HG02678 (cell line): ENCODE data around the gene MED8.
A peak's percentile ranks its signal among the peaks of the same experiment; 100 is the strongest.
"Not testable (repeated sequence)": the region's sequence is repeated elsewhere in the genome, so short reads cannot be mapped to it uniquely, and the experiment has no call there.

Experiments
- ATAC-seq: cut with Tn5 transposase; IDR thresholded peaks from one replicate; pipeline ENCODE4 v1.9.1; 2021; ENCODE audit warnings: mild to moderate bottlenecking, moderate library complexity; ENCODE audit not compliant: unreplicated experiment

The MED8 gene

DNA sequence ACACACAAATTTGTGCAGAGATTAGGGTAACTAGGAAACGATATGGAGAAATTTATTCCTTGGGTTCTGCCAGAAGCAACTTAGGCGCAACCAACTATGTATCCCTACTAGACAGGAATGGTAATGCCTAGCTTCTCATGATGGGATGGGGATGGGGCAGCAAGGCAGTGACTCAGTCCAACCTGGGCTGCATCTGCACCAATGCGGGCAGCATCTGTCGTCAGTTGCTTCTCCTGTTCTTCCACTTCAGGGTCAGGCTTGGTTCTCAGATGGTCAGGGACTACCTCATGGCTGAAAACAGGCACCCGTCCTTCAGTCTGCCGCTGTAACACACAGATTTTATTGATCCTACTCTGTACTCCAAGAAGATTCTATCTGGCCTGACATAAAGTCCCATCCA is 2.9 kb downstream of the MED8 start:
- no peak for ATAC-seq

- no peak for ATAC-seq
Observed at GRCh38 chr1:43383449-43383848, 6.2 kb downstream of the MED8 start.

DNA sequence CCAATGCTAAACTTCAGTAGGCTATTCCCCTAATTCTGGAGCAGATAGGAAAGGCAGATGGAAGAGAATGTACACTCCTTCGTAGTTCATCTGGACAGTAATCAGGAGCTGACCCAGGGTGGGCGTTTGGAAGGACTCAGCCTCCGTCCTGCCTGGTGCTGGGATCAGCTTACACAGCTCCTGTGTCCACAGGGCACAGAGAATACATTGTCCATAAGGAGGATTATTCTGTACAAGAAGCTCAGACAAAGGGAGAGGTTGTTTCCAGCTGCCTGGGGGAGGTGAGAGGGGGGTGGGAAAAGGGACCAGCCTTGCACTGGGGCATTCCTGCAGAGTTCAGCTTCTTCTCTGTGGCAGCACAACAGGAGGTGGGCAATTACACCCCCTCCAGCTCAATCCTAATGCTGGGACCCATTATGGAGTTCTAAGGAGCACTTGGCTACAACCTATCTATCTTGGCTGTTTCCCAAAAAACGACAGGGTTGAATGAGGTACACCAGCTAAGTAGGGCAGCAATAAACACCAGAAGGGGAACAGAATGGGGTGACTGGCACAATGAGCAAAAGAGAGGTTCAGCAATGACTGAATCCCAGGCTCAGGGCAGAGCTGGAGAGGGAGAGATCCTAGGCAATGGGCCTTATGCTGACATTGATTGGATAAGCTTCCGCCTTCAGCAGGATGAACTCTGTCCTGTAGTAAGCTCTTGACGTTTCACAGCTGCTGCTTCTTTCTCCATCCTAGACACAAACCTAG is 7.4 kb downstream of the MED8 start:
- no peak for ATAC-seq

GRCh38 chr1:43381612-43382011 is 8.0 kb downstream of the MED8 start:
- no peak for ATAC-seq

DNA sequence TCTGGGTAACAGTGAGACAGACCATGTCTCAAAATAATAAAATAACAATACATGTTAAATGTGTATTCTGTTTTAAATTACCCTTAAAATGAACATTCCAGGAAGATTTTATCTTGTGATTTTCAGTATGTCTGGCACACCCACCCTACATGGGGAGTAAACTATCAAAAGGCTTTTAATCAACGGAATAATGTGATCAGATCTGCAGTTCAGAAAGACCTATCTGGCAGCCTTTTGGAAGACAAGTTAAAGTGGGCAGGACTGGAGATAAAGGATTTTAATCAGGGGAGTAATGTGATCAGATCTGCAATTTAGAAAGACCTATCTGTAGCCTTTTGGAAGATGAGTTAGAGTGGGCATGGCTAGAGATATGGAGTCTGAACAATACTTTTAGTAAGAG is 10.1 kb downstream of the MED8 start:
- ATAC-seq: no peak

DNA sequence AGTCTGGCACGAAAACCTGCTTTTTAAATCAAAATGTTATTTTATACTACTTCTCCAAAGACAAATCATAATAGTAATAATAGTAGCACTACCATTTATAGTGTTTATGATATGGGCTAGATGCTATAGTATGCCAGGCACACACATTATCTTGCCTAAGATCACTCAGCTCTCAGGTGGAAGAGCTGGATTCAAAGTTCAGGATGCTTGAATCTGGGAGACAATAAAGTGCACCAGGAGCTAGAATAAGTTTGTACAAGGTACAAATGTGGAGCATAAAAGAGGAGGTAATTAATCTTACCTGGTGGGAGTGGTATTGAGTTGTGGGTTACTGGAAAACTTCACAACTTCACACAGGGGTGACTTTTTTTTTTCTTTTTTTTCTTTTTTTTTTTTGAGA is 11.8 kb downstream of the MED8 start:
- ATAC-seq: no peak

DNA sequence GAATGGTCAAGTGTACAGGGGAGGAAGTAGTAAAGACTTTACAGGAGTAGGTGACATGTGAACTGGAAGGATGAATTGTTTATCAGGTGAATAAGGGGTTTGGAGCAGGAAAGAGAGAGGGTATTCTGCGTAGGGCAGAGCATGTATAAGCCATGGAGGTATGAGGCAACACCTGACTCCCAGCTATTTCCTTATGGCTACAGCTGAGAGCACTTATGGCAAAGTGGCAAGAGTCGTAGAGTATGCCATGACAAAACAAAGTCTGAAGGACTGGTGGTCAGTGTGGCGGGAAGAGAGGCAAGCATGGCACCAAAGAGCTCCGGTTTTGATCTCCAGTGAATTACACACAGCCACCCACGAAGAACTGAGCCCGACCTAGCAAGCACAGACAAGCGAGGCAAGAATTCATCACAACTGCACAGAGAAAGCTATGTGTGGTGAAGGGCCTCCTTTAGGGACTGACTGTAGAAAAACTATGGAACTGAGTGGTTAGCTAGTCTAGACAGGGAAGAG is 12.8 kb downstream of the MED8 start:
- ATAC-seq: no peak

- no peak for ATAC-seq
Observed at GRCh38 chr1:43373066-43373940, 16.3 kb downstream of the MED8 start.

- no peak for ATAC-seq
Observed at GRCh38 chr1:43372172-43372571, 17.4 kb downstream of the MED8 start.

DNA sequence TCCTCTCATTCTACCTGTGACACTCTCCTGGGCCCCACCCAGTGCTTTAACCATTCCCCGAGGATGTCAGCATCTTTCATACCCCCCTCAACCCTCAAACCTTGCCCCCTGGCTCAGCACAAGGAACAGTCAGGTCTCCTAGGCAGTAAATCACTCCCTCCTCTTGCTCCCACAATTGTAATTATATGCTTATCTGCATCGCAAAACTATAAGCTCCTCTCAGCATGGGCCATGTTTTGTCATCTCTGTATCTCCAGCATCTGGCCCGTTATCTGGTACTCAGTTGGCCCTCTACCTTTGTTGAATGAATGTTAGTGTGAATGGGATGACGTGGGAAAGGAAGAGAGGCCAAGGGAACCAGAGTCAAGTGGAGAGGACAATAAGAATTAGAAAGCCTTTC is 19.0 kb downstream of the MED8 start:
- ATAC-seq: no peak

GRCh38 chr1:43369779-43370178 is 19.8 kb downstream of the MED8 start:
- ATAC-seq: not testable (repeated sequence)

DNA sequence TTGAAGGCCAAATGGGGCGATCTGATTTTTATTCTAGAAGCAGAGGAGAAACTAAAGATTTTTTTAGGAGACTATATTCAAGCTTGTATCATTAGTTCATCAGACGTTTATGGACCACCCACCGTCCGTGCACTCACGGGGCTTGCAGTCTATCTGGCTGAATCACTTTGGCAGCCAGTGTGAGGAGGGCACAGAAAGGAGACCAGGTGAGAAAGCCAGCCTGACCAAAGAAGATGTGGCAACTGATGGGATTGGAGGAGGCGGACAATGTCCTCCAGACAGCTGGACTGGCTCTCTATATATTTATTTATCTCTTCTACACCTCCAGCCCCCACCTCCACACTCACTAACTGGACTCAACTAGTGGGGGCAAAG is 21.0 kb downstream of the MED8 start:
- no peak for ATAC-seq

GRCh38 chr1:43367904-43368645 is 21.5 kb downstream of the MED8 start, which contains the start of gene ELOVL1:
ELOVL1 (minus strand) TSS chr1:43368011; CDS start chr1:43365609, 2,402 bp downstream.
- peak; percentile 76 for ATAC-seq

DNA sequence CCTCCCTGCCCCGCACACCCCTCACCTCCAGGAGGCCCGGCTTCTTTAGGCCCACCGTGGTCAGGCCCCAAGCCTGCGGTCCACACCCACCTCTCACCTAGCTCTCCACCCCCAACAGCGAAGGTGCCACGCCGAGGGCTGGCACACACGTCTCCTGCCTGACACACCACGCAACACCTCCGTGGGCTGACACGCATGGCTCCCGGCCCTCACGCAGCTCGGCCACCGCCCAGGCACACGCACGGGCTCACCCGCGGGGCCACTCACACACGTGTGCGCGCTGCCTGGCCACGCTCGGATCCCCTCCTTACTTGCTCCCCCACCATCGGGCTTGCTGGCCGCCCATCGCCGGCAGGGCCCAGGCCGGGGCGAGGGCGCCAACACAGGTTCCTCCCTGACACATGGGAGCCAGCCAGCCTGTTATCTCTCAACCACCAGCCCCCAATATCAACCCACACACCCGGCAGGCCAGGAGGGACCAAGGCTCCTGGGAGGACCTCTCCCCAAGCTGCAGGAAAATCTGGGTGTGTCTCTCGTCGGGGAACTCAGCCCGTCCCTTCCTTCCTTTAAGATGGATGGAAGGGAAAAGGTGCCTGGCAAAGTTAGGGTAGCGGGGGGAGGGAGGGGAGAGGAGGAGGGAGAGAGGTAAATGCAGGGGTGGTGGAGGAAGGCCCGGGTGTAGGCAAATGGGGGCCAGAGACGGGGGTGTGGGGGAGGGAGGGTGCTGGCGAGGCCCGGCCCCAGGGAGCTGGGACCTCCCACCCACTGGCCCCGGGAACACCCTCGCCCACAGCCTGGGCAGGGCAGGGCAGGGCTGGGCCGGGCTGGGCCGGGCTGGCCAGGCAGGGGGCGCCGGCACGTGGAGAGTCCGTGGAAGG is 22.3 kb downstream of the MED8 start:
- peak; percentile 54 for ATAC-seq

DNA sequence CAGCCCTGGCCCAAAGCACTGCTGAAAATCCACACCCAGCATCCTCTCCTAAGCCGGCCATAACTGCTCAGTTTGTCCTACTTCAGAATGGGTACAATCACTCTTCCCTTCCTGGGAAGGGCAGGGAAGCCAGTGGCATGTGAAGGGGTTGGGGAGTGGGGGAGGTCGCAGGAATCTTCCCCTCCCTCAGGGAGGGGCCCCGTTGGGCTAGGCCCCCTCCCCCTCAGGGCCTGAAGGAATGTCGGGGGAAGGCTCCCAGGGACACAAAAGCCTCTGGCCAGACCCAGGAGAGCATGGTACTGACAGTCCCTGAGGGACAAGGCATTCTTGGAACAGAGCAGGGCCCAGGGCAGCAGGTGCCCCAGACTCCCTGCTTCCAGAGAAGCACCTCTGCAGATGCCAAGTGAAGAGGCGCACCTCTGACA is 23.0 kb downstream of the MED8 start:
- no peak for ATAC-seq

GRCh38 chr1:43366179-43366578 is 23.4 kb downstream of the MED8 start:
- ATAC-seq: no peak

- ATAC-seq: no peak
Observed at GRCh38 chr1:43365678-43366077, 23.9 kb downstream of the MED8 start.

GRCh38 chr1:43363935-43364525 is 25.6 kb downstream of the MED8 start:
- no peak for ATAC-seq

- no peak for ATAC-seq
Observed at GRCh38 chr1:43363283-43363934, 26.2 kb downstream of the MED8 start.
